BLaER1 (cell line): Measurements from ENCODE around the gene RNF182.
"Not testable (repeated sequence)": the region's sequence is repeated elsewhere in the genome, so short reads cannot be mapped to it uniquely, and the experiment has no call there.

ENCODE experiments used
- H3K27ac ChIP-seq: shearing (Covaris generic); formaldehyde crosslinking; 2 replicates; pipeline ENCODE4 v1.8.1; 2022
- H3K27me3 ChIP-seq: shearing (Covaris generic); formaldehyde crosslinking; 2 replicates; pipeline ENCODE4 v1.8.1; 2022
- H3K36me3 ChIP-seq: shearing (Covaris generic); formaldehyde crosslinking; 2 replicates; pipeline ENCODE4 v1.8.1; 2022
- H3K4me1 ChIP-seq: shearing (Covaris generic); formaldehyde crosslinking; 2 replicates; pipeline ENCODE4 v1.8.1; 2022
- H3K4me2 ChIP-seq: shearing (Covaris generic); formaldehyde crosslinking; 2 replicates; pipeline ENCODE4 v1.8.1; 2022
- H3K4me3 ChIP-seq: shearing (Covaris generic); formaldehyde crosslinking; 2 replicates; pipeline ENCODE4 v1.8.1; 2022
- H3K9ac ChIP-seq: shearing (Covaris generic); formaldehyde crosslinking; 2 replicates; pipeline ENCODE4 v1.8.1; 2022
- H3K9me3 ChIP-seq: shearing (Covaris generic); formaldehyde crosslinking; 2 replicates; pipeline ENCODE4 v1.8.1; 2022
- H4K20me1 ChIP-seq: shearing (Covaris generic); formaldehyde crosslinking; 2 replicates; pipeline ENCODE4 v1.8.1; 2022
- Cebpa-rat ChIP-seq: shearing (Covaris generic); IDR thresholded peaks from 2 replicates; pipeline ENCODE4 v1.8.1; 2022

RNF182 gene

GRCh38 chr6:14009431-14009830 is 84.7 kb downstream of the RNF182 start:
- Histone ChIP-seq H3K36me3 (no peaks in the 10 kb centered on the region), H3K27me3 (no peaks in the 10 kb centered on the region), H3K4me3 (no peak overlapping the region), H4K20me1 (no peaks in the 10 kb centered on the region), H3K9me3 (peaks cover 9% of the 10 kb centered on the region), H3K9ac (no peak overlapping the region), H3K27ac (no peak overlapping the region), H3K4me1 (no peaks in the 10 kb centered on the region), H3K4me2 (no peak overlapping the region)
- no peak for TF ChIP-seq Cebpa-rat

- Histone ChIP-seq H3K4me2 (no peak overlapping the region), H3K9me3 (peaks cover 9% of the 10 kb centered on the region), H3K36me3 (no peaks in the 10 kb centered on the region), H3K27ac (no peak overlapping the region), H4K20me1 (no peaks in the 10 kb centered on the region), H3K9ac (no peak overlapping the region), H3K4me1 (no peaks in the 10 kb centered on the region), H3K4me3 (no peak overlapping the region), H3K27me3 (no peaks in the 10 kb centered on the region)
- no peak for TF ChIP-seq Cebpa-rat
Observed at GRCh38 chr6:14010275-14010674, 85.5 kb downstream of the RNF182 start.

GRCh38 chr6:14012313-14013030 is 87.7 kb downstream of the RNF182 start:
- no peak for TF ChIP-seq Cebpa-rat
- no peaks in the 10 kb centered on the region for H4K20me1 ChIP-seq
- peaks cover 9% of the 10 kb centered on the region for H3K9me3 ChIP-seq
- H3K36me3 ChIP-seq = no peaks in the 10 kb centered on the region
- no peaks in the 10 kb centered on the region for H3K27me3 ChIP-seq
- H3K9ac ChIP-seq = no peak overlapping the region
- H3K4me1 ChIP-seq = no peaks in the 10 kb centered on the region
- no peak overlapping the region for H3K27ac ChIP-seq
- no peak overlapping the region for H3K4me3 ChIP-seq
- no peak overlapping the region for H3K4me2 ChIP-seq

- H3K9ac ChIP-seq = no peak overlapping the region
- no peaks in the 10 kb centered on the region for H3K36me3 ChIP-seq
- H3K4me2 ChIP-seq = no peak overlapping the region
- peaks cover 32% of the 10 kb centered on the region for H3K9me3 ChIP-seq
- H3K4me1 ChIP-seq = peaks cover 9% of the 10 kb centered on the region; the same call in 1 of the 2 replicates
- no peak for TF ChIP-seq Cebpa-rat
- H3K4me3 ChIP-seq = no peak overlapping the region
- H3K27ac ChIP-seq = no peak overlapping the region
- no peaks in the 10 kb centered on the region for H3K27me3 ChIP-seq
- no peaks in the 10 kb centered on the region for H4K20me1 ChIP-seq
Observed at GRCh38 chr6:14015964-14016363, 91.2 kb downstream of the RNF182 start.

GRCh38 chr6:14016432-14016831 is 91.7 kb downstream of the RNF182 start:
- no peak overlapping the region for H3K4me3 ChIP-seq
- H3K9ac ChIP-seq = no peak overlapping the region
- no peaks in the 10 kb centered on the region for H4K20me1 ChIP-seq
- H3K9me3 ChIP-seq = peaks cover 32% of the 10 kb centered on the region
- H3K27ac ChIP-seq = no peak overlapping the region
- no peaks in the 10 kb centered on the region for H3K36me3 ChIP-seq
- H3K27me3 ChIP-seq = no peaks in the 10 kb centered on the region
- peaks cover 13% of the 10 kb centered on the region; the same call in 1 of the 2 replicates for H3K4me1 ChIP-seq
- no peak overlapping the region for H3K4me2 ChIP-seq
- no peak for TF ChIP-seq Cebpa-rat

GRCh38 chr6:14016935-14017625 is 92.3 kb downstream of the RNF182 start:
- no peaks in the 10 kb centered on the region for H3K27me3 ChIP-seq
- no peaks in the 10 kb centered on the region for H3K36me3 ChIP-seq
- no peak overlapping the region for H3K4me2 ChIP-seq
- H3K9me3 ChIP-seq = peaks cover 30% of the 10 kb centered on the region
- TF ChIP-seq Cebpa-rat = no peak
- H4K20me1 ChIP-seq = no peaks in the 10 kb centered on the region
- H3K4me1 ChIP-seq = peaks cover 18% of the 10 kb centered on the region; the same call in 1 of the 2 replicates
- H3K4me3 ChIP-seq = no peak overlapping the region
- H3K27ac ChIP-seq = no peak overlapping the region
- no peak overlapping the region for H3K9ac ChIP-seq

GRCh38 chr6:14017626-14018475 is 93.1 kb downstream of the RNF182 start:
- Histone ChIP-seq H3K27me3 (no peaks in the 10 kb centered on the region), H3K4me1 (peaks cover 18% of the 10 kb centered on the region; the same call in 1 of the 2 replicates), H3K9me3 (peaks cover 29% of the 10 kb centered on the region), H3K36me3 (no peaks in the 10 kb centered on the region), H4K20me1 (no peaks in the 10 kb centered on the region), H3K4me2 (no peak overlapping the region), H3K27ac (no peak overlapping the region), H3K9ac (no peak overlapping the region), H3K4me3 (no peak overlapping the region)
- TF ChIP-seq Cebpa-rat = no peak

GRCh38 chr6:14018559-14018958 is 93.8 kb downstream of the RNF182 start:
- Histone ChIP-seq H3K4me1 (peaks cover 18% of the 10 kb centered on the region; the same call in 1 of the 2 replicates), H3K9me3 (peaks cover 36% of the 10 kb centered on the region)
- H4K20me1 ChIP-seq, H3K27me3 ChIP-seq, H3K27ac ChIP-seq, H3K4me2 ChIP-seq, H3K4me3 ChIP-seq, H3K36me3 ChIP-seq, H3K9ac ChIP-seq: not testable (repeated sequence)

- no peak overlapping the region for H3K27ac ChIP-seq
- H3K4me2 ChIP-seq = peak overlapping the region; percentile 16; the same call in 1 of the 2 replicates
- no peaks in the 10 kb centered on the region for H3K27me3 ChIP-seq
- no peak for TF ChIP-seq Cebpa-rat
- peaks cover 40% of the 10 kb centered on the region for H3K9me3 ChIP-seq
- H3K4me3 ChIP-seq = no peak overlapping the region
- H3K9ac ChIP-seq = no peak overlapping the region
- peaks cover 34% of the 10 kb centered on the region for H3K4me1 ChIP-seq
- no peaks in the 10 kb centered on the region for H4K20me1 ChIP-seq
- no peaks in the 10 kb centered on the region for H3K36me3 ChIP-seq
Observed at GRCh38 chr6:14020551-14020950, 95.8 kb downstream of the RNF182 start.
